Measurements from ENCODE around the gene PLEKHB2.

GRCh38 chr2:131115752-131116151 is 10.6 kb downstream of the PLEKHB2 start:
- TF ChIP-seq CTCF (IDR thresholded peaks at IDR 0.05) (no peak), POLR2AphosphoS5 (IDR thresholded peaks at IDR 0.05) (no peak), POLR2A (IDR thresholded peaks at IDR 0.05) (no peak)

All from sigmoid colon (tissue), 4 donors.